Smooth muscle cell (in vitro differentiated cells): Measurements from ENCODE around the gene HNRNPLL. TPM values are rescaled to one million over a fixed set of nuclear protein-coding genes. Genes with fewer than 3 reads are reported as not detected.

Experiments used
- DNase-seq: peaks from one replicate; lab custom pipeline; 2025; ENCODE audit not compliant: unreplicated experiment; lab: John Stamatoyannopoulos, UW
- H2AFZ ChIP-seq: fragments of 200-600 bp; sonication (generic); 2 replicates; pipeline ENCODE4 v1.6.0; 2016; ENCODE audit warnings: antibody characterized with exemption, low read depth, mild to moderate bottlenecking
- H3F3A ChIP-seq: fragments of 200-600 bp; sonication (generic); 2 replicates; pipeline ENCODE4 v1.6.0; 2017; ENCODE audit warnings: antibody characterized with exemption, low read depth
- H3K27ac ChIP-seq: fragments of 200-600 bp; sonication (generic); 2 replicates; pipeline ENCODE4 v1.5.1; 2016; ENCODE audit warnings: low read depth, mild to moderate bottlenecking
- H3K27me3 ChIP-seq: fragments of 200-600 bp; sonication (generic); 2 replicates; pipeline ENCODE4 v1.6.1; 2016; ENCODE audit warnings: low read depth, mild to moderate bottlenecking
- H3K36me3 ChIP-seq: fragments of 200-600 bp; sonication (generic); 2 replicates; pipeline ENCODE4 v1.5.1; 2016; ENCODE audit warnings: low read depth
- H3K4me1 ChIP-seq: fragments of 200-600 bp; sonication (generic); 2 replicates; pipeline ENCODE4 v1.5.1; 2016; ENCODE audit warnings: low read depth
- H3K4me2 ChIP-seq: fragments of 200-600 bp; sonication (generic); 2 replicates; pipeline ENCODE4 v1.6.0; 2016; ENCODE audit warnings: mild to moderate bottlenecking
- H3K4me3 ChIP-seq: fragments of 200-600 bp; sonication (generic); 2 replicates; pipeline ENCODE4 v1.5.1; 2016; ENCODE audit warnings: mild to moderate bottlenecking
- H3K79me2 ChIP-seq: fragments of 200-600 bp; sonication (generic); 2 replicates; pipeline ENCODE4 v1.6.0; 2016; ENCODE audit warnings: low read depth, mild to moderate bottlenecking
- H3K9ac ChIP-seq: fragments of 200-600 bp; sonication (generic); 2 replicates; pipeline ENCODE4 v1.6.0; 2016; ENCODE audit warnings: low read depth
- H3K9me3 ChIP-seq: fragments of 200-600 bp; sonication (generic); replicated peaks from 2 replicates; pipeline ENCODE4 v1.5.1; 2016; ENCODE audit warnings: low read depth
- H4K20me1 ChIP-seq: fragments of 200-600 bp; sonication (generic); 2 replicates; pipeline ENCODE4 v1.6.0; 2016; ENCODE audit warnings: low read depth
- WGBS: methylation state at CpG from one replicate; pipeline ENCODE4 v1.1.7; 2016; ENCODE audit warnings: low lambda C conversion rate; 5-methylcytosine and 5-hydroxymethylcytosine counted together
- polyA plus RNA-seq: library from polyadenylated mRNA; unstranded; fragments of >200 nt; fragmentation: Nextera tagmentation; extraction: Ambion mirVana; gene quantifications from 2 replicates; pipeline ENCODE4 v1.2.1, GENCODE V29; 2016
- total RNA-seq: library from RNA; depleted of rRNA; stranded (reverse); fragments of >200 nt; gene quantifications from 2 replicates; pipeline ENCODE4 v1.2.3, GENCODE V29; 2014
- TF ChIP-seq, protein P1 (sequence below): fragments of 200-600 bp; sonication (generic); IDR thresholded peaks from 2 replicates; pipeline ENCODE4 v1.5.1; 2017; ENCODE audit warnings: borderline replicate concordance, mild to moderate bottlenecking, antibody characterized with exemption; ENCODE audit not compliant: insufficient read depth, poor library complexity, severe bottlenecking

Gene HNRNPLL
- total and polyA plus RNA-seq, 2 experiments from 2014 or later = 37.4 to 42.8 TPM

DNA sequence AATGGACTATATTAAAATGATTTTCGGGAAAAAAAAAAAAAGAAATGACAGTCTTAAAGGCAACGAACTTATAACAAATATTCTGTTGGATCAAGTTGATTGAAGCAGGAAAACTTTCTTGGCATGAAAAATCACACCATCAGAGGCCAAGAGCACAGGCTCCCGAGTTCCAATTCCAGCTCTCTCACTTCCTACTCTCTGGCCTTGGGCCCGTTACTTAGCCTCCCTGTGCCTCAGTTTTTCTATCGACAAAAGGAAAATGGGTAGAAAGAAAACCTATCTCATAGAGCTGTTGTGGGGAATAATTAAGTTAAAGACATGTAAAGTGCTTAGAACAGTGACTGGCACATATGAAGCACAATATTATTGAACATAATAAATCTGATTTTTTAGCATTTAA lies 74.2 kb downstream of the HNRNPLL start:
- H3K4me2 ChIP-seq = peak overlapping the region; percentile 86
- no peak overlapping the region for H3K27ac ChIP-seq
- no peak for DNase-seq
- H3K4me1 ChIP-seq = peaks cover 3% of the 10 kb centered on the region
- no peaks in the 10 kb centered on the region for H4K20me1 ChIP-seq
- no peaks in the 10 kb centered on the region for H3K27me3 ChIP-seq
- H2AFZ ChIP-seq = no peak overlapping the region
- TF ChIP-seq, protein P1, sequence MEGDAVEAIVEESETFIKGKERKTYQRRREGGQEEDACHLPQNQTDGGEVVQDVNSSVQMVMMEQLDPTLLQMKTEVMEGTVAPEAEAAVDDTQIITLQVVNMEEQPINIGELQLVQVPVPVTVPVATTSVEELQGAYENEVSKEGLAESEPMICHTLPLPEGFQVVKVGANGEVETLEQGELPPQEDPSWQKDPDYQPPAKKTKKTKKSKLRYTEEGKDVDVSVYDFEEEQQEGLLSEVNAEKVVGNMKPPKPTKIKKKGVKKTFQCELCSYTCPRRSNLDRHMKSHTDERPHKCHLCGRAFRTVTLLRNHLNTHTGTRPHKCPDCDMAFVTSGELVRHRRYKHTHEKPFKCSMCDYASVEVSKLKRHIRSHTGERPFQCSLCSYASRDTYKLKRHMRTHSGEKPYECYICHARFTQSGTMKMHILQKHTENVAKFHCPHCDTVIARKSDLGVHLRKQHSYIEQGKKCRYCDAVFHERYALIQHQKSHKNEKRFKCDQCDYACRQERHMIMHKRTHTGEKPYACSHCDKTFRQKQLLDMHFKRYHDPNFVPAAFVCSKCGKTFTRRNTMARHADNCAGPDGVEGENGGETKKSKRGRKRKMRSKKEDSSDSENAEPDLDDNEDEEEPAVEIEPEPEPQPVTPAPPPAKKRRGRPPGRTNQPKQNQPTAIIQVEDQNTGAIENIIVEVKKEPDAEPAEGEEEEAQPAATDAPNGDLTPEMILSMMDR = no peak
- no peak overlapping the region for H3K9ac ChIP-seq
- no peaks in the 10 kb centered on the region for H3K9me3 ChIP-seq
- peaks cover 3% of the 10 kb centered on the region for H3F3A ChIP-seq
- H3K36me3 ChIP-seq = no peaks in the 10 kb centered on the region
- no peaks in the 10 kb centered on the region for H3K79me2 ChIP-seq
- H3K4me3 ChIP-seq = peak overlapping the region; percentile 51
- whole genome bisulfite sequencing = 86% methylated on average over 5 of the region's 5 CpGs

- DNase-seq = peak; percentile 7
- Histone ChIP-seq H3K4me2 (peak overlapping the region; percentile 86), H3K27me3 (no peaks in the 10 kb centered on the region), H3K9me3 (no peaks in the 10 kb centered on the region), H4K20me1 (no peaks in the 10 kb centered on the region), H3K4me1 (peaks cover 4% of the 10 kb centered on the region), H3K27ac (peak overlapping the region; percentile 65), H3K4me3 (peak overlapping the region; percentile 51), H3K36me3 (no peaks in the 10 kb centered on the region), H3K9ac (peak overlapping the region; percentile 75), H2AFZ (peak overlapping the region; percentile 76), H3F3A (peaks cover 3% of the 10 kb centered on the region), H3K79me2 (no peaks in the 10 kb centered on the region)
- TF ChIP-seq, protein P1 = no peak
- WGBS = under 1% methylated on average over 27 of the region's 27 CpGs
Measured at GRCh38 chr2:38528008-38528442, 74.7 kb downstream of the HNRNPLL start.

GRCh38 chr2:38527338-38528007 lies 75.3 kb downstream of the HNRNPLL start:
- Histone ChIP-seq H3K4me3 (peak overlapping the region; percentile 51), H3K27ac (peak overlapping the region; percentile 65), H3K79me2 (no peaks in the 10 kb centered on the region), H3K9ac (peak overlapping the region; percentile 75), H3K9me3 (no peaks in the 10 kb centered on the region), H3F3A (peaks cover 3% of the 10 kb centered on the region), H2AFZ (peak overlapping the region; percentile 76), H4K20me1 (no peaks in the 10 kb centered on the region), H3K4me1 (peaks cover 4% of the 10 kb centered on the region), H3K36me3 (no peaks in the 10 kb centered on the region), H3K27me3 (no peaks in the 10 kb centered on the region), H3K4me2 (peak overlapping the region; percentile 86)
- TF ChIP-seq, protein P1 = no peak
- no peak for DNase-seq
- 78% methylated on average over 5 of the region's 5 CpGs for WGBS

DNA sequence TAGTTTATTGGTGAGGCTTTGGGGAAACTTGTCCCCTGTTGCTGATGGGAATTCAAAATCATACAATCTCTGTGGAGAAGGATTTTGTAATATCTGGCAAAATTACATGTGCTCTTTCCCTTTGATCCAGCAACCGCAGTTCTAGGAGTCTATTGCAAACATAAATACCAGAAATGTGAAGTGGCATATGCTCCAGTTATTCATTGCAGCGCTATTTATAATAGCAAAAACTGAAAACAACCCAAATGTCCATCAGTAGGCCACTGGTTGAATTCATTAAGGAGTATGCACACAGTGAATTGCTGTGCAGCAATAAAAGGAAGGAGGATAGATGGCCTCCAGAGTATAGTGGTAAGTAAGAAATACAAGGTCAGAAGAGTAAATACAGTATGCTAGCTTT lies 76.5 kb downstream of the HNRNPLL start:
- Histone ChIP-seq H3K36me3 (no peaks in the 10 kb centered on the region), H3K27me3 (no peaks in the 10 kb centered on the region), H3K4me1 (peaks cover 4% of the 10 kb centered on the region), H4K20me1 (no peaks in the 10 kb centered on the region), H3K79me2 (no peaks in the 10 kb centered on the region), H2AFZ (no peak overlapping the region), H3K9ac (no peak overlapping the region), H3F3A (peaks cover 3% of the 10 kb centered on the region), H3K9me3 (no peaks in the 10 kb centered on the region), H3K4me3 (no peak overlapping the region), H3K27ac (no peak overlapping the region), H3K4me2 (no peak overlapping the region)
- TF ChIP-seq, protein P1 = no peak
- 95% methylated on average over 2 of the region's 2 CpGs for WGBS
- DNase-seq = no peak
